HUDEP-2 (cell line): Measurements from ENCODE around the gene HHAT.

Source experiments
- DNase-seq, 76 experiments: peaks; one replicate each; lab custom pipeline; 2025; ENCODE audit not compliant: unreplicated experiment in 76 of 76; lab: John Stamatoyannopoulos, UW

The HHAT gene

DNA sequence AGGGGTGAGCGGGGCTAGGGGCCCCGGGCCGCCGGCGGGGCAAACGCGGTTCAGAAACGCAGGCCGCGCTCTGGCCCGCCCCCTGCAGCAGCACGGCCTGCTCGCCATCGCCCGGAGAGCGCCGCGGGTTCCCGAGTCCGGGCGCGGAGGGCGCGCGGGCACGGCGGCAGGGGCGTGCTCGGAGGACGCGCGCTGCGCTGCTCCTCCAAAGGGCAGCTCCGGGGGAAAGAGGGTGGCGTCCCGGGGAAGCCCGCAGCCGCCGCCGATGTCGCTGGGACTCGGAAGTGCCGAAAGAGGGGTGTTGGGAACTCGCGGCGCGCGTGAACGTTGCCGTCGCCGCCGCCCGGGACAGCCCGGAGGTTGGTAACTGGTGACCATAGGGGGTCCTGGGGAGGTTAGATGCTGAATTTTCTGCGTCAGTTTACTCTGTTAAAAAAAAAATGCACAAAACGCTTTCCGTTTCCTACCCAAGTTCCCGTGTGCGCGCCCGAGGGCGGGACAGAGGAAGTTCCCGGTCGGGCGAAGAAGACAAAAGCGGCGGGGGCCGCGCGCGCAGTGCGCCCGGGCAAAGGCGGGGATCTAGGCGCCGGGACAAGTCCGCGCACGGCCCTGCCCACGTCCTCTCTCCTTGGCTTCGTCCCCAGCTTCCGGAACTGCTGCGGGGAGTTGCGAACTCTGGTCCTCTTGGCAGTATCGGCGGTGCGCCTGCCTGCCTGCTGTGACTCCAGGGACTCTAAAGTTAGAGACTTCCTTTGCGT, at the start of gene HHAT:
TSS of gene HHAT (plus strand) at position 157 of the 758 bp plus-strand sequence. CDS start 20,074 bp downstream, outside the sequence.
- DNase-seq, result peak in 21 of 76 experiments; percentile 3 to 44 (median 13)

DNA sequence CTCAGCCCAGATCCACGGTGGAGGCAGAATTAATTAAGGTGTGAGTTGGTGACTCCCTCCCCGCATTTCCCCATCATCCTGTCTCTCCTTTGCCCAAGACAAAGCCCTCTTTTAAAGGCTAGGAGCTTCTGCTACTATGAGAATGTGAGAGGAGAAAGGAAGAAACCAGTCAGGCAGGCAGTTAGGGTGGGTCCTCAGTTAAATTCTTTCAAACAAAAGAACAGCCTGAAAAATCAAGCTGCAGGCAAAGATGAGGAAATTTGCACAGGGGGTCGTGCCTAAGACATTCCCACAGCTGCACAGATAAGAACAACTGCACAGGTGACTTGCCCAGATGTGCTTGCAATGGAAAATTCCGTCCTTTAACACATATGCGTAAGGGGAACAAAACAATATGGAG, 48.5 kb upstream of the HHAT start:
- DNase-seq, result no peak

DNA sequence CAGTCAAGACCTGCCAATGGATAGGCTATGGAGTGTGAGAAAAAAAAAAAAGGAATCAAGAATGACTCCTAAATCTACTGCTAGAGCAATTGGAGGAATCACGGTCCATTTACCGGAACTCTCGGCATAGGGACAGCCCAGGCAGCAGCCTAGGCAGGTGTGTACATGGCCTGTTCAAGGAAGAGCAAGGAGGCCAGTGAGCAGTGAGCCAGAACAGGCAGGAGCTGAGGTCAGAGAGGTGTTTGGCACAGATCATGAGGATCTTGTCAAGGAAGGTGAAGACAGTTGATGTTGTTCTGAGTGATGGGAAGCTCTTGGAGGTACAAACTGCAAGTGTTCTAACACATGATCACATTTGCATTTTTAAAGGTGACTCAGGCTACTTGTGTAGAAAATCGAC, 40.6 kb upstream of the HHAT start:
- DNase-seq, result no peak

DNA sequence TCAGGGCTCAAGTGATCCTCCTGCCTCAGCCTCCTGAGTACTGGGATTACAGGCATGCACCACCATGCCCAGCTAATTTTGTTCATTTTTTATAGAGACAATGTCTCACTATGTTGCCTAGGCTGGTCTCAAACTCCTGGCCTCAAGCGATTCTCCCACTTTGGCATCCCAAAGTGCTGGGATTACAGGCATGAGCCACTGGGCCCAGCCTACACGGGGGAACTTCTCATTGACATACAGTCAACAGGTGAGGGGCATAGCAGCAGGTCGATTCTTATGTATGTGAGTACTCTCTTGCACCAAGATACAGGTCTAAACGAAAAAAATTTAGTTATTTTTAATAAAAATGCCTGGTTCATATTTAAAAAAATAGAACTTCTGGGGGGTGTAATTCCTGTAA, 39.5 kb upstream of the HHAT start:
- no peak for DNase-seq

DNA sequence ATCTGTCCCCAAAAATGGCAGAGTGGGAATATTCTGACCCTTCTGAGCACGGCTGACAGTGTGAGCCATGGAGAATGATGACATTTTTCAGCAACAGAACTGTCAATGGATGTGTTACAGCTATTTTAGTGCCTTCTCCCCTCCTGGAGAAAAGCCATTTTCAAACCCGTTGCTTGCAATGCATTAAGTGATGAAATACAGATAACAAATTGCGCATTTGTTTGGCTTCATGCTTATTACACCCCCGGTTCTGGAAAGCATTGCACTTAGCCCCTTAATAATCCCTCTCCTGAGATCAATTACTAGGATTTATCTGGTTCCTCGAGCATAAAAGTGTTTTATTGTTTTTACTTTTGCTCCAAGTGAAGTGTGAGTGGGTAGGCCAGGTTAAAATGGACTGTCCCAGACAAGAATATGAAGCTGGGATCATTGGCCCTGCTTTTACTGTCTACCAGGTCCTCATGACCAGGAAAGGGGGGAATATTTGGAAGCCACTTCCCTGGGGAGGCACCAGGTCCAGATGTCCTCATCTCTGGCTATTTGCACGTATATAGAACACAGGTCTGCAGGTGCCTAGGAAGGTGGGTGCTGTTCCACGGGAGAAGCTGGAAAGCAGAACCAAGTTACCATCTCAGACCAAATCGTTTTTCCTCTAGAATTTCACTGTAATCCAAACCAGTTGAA, 37.5 kb upstream of the HHAT start:
- DNase-seq, result no peak

DNA sequence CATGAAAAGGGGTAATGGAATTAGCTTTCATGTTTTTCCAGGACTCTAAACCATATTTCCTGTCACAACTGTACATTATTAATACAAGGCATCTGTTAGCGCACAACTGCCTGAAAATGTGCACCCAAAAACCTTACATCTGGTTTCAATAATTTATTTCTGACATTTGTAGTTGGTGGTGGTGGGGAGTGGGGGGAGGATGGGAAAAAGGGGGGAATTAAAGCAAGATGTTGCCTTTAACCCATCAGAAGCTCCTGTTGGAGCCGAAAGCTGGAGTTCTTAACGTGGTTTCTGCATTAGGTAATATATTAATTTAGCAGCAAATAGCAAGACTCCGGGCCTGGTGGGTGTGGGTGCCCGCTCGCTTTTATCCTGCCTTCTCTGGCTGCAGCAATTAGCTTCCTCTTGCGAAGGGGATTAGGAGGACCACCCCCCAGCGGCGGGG, 36.9 kb upstream of the HHAT start:
- DNase-seq, result no peak

DNA sequence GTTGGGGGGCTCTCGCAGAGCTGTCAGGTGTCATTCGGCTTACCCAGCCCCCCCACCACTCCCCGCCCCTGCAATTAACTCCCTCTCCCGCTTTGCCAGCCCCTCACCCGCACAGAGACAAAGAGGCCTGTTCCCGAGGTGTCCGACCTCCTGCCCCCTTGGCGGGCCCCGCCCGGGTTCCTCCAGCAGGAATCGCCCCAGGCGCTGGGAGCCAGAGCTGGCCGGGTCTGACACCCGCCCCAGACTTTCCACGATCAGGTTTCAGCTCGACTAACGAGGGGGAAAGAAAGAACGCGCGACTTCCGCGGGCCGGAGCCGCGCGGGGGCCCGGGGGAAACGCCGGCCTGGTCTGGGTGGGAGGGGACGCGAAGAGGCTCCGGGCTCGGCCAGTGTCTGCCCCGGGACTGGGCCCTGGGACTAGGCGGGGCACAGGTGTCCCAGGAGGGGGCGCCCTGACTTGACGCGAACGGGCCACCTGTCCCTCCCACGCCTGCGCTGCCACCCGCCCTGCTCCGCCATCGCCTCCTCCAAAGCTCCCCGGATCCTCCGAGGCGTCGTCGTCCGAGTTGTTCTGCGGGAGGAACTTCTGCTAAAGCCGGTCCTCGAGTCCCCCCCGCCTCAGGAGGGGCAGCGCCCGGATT, 36.4 kb upstream of the HHAT start:
- DNase-seq, result no peak

DNA sequence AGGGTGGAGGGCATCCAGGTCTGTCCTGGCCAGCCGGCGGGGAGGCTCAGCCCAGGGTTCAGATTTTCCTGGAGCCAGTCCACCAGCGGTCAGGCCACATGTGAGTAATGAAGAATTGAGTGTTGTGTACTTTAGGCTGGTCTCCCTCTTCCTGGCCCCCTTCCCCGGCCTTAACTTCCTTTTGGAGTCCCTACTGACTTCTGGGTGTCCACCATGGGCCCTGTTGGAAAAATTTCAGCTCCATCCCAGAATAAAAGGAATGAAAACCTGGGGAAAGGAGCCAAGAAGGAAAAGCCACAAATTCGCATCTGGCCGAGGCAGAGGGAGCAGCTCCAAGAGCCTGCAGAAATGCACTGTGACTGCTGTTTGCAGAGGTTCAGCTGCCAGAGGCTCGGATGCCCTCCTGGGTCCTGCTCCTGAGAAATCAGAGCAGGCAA, 35.5 kb upstream of the HHAT start:
- DNase-seq, result no peak

DNA sequence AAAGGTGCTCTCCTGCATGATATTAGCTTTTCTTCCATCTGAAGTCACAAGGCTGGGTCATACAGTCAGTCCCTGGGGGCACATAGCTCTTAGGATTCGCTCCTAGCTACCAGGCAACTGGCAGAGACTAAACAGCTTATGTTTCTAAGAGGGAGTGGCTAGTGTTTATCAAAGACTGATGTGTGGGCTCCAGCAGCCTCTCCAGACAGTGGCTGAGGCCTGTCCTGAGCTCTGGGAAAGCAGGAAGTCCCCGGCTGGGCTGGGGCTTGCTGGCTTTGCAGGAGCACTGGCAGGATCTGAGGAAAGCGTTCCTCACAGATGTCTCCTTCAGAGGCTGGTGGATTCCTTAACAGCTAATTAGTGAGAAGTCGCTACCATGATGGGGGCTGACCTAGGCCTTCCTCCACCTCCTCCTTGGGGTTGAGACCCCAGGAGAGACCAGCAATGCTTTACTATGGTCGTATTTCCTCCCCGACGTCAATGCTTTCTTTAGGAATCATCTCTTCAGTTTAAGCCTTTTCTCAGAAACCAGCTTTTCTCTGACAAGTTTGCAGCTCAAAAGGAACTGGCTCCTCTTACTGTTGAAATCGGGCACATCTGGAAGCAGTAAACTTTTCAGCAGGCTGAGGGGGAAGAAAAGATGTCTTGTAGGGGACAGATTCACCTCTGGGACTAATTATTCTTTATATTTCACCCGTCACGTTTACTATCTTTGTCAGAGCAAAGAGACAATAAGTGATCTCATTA, 33.5 kb upstream of the HHAT start:
- DNase-seq, result no peak

DNA sequence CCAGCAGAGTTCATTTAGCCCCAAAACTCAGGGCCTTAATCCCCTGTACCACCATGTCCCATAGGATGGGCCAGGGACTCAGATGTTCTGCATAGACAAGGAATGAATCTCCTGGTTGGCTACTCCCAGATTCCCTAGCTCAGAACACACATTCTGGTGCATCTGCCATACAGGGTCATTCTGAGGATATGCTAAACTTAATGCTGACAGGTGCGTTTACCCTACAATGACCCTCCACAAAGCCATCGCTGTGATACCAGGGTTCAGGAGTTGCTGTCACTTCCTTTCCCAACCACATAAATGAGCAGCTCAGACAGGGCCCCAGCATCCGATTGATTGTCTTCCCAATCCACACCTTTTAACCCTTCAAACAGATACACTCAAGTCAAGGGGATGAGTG, 32.0 kb upstream of the HHAT start:
- no peak for DNase-seq

DNA sequence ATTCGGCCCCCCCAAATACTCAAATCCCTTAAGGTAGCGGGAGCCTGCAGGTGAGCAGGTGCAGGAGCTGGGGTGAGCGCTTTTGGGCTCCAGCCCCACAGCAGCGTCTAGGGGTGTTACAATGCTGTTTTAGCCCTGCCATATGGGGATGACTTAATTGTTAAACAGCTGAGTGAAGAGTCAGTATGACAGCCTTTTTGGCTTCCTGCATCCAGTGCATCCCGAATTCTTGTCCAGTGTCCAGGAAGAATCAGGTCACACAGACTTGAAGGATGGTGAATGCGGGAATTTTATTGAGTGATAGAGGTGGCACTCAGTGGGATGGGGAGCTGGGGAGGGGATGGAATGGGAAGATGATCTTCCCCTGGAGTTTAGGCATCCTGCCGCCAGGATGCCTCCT, 30.4 kb upstream of the HHAT start:
- no peak for DNase-seq

DNA sequence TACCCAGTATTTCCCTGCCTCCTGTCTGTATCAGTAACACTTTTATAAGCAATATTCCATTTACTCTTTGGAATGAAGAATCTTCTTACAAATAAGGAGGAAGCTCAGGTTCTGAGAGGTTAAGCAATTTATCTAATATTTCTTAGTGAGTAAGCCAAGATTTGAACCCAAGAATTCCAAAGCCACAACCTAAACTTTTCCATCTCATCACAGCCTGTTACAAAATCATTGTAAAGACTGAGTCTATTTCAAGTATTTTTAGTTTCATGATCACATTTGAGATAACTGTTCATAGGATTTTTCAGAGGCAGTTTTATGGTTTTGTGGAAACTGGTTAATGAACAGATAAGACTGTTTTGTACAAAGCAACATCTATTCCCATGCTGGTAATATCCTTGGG, 29.8 kb upstream of the HHAT start:
- no peak for DNase-seq

DNA sequence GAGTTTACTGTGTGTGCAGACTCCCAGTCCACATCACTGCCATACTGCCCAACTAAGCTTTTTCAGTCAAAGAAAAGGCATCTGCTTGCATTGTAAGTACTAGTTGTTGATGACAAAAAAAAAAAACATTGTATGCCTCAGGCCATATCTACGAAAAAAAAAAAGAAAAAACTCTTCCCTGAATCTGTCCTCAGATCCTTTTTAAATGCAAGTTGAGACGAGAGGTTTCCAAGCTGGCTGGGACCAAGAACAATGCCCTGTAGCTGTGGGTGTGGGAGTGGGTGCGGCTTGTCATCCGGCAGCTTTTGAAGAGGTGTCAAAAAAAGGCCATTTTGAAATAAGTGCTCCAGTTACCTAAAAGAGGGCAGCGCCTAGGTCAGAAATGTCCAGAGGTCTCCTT, 29.2 kb upstream of the HHAT start:
- no peak for DNase-seq

DNA sequence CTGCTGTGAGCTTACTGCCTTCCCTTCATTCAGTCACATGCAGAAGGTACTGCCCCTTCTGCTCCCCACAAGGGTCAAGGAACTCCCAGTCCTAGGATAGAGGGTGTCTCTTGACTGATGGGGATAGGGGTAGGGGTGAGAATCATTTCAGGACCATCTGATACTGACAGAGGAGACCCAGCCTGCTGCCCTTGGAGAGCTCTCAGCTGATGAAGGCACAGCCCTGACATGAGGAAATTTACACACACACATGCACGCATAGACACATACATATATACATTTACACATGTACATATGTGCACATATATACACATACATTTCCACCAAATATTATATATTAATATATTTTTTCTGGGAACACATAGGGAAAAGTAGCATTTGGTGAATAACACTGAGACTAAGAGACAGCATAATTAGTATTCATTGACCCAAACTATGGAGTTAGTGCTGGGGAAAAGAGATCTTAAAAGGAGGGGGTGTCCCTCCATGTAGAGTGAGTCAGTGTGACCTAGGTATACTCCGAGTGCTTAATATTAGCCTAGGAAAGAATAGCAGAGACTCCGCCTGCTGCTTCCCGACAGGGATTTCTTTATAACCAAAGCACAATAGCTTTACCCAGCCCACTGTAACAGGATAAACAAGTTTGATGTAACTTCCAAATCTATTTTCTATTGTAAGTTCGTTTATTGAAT, 27.6 kb upstream of the HHAT start:
- DNase-seq, result no peak

DNA sequence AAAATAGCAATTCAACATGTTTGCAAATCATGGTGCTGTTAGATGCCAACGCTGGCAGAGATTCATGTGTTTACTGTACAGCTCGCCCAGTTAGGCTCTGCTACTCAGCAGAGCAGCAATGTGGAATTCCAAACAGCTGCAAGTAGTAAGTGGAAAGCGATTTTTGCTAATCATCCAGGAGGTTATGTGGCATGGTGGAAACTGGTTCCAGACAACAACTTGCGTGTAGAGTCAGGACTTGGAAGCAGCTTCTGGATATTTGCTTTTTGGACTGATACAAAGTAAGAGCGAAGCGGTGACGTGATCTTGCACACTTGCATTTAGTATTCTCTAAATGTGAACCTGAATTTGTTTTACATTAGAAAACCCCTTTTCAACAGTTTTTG, 27.1 kb upstream of the HHAT start:
- no peak for DNase-seq

DNA sequence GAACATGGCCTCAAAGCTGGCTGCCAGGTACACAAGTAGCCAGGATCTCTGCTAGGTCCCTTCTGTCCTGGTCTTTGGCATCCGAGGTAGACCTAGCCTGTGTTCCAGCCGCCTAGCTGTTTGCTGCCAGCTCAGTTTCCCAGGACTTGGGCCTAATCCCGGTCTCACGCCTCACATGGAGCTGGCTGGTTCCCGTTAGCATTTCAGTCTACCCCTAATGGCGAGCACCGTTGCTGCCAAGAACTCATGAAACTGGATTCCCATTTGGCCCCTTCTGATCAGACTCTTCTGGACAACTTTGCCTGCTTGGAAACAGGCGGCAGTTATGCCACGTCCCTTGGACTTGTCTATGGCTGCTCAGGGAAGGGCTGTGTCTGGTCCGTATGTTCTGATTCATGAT, 26.2 kb upstream of the HHAT start:
- DNase-seq, result no peak

DNA sequence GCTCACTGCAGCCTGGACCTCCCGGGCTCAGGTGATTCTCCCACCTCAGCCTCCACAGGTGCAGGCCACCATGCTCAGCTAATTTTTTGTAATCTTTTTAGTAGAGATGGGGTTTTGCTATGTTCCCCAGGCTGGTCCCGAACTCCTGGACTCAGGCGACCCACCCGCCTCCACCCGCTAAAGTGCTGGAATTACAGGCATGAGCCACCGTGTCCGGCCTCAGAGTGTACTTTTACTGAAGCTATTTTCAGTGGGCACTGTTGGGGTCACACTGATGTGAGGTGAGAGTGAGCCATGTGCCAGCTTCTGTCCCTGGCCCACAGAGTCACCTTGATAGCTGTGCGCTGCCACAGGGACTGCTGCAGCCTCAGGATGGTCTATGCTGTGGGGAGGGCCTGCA, 25.3 kb upstream of the HHAT start:
- DNase-seq, result no peak

DNA sequence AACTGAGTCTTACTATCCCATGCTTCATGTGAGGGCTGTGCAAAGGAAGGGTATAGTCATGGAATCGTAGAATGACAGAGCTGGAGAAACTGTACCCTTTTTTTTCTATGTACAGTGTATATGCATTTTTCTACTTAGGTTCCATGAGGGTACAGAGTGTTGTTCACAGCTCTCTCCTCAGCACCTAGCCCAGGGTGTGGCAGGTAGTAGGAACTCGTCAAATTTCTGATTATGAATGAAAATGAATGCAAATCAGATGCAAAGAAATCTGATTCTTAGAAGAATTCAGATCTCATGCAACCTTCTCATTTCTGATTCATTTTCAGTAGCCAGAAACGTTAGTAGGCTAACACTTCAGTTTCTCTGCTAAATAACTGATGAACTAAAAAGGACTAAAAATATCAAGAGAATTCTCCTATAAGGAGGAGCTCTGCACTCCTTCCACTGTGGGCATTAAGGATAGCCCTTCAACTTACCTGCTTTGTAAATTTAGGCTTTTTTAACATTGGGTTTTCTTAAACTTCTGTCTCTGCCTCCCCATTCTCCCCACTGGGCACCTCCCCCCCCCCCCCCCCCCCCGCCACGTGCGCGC, 18.0 kb upstream of the HHAT start:
- DNase-seq, result no peak

DNA sequence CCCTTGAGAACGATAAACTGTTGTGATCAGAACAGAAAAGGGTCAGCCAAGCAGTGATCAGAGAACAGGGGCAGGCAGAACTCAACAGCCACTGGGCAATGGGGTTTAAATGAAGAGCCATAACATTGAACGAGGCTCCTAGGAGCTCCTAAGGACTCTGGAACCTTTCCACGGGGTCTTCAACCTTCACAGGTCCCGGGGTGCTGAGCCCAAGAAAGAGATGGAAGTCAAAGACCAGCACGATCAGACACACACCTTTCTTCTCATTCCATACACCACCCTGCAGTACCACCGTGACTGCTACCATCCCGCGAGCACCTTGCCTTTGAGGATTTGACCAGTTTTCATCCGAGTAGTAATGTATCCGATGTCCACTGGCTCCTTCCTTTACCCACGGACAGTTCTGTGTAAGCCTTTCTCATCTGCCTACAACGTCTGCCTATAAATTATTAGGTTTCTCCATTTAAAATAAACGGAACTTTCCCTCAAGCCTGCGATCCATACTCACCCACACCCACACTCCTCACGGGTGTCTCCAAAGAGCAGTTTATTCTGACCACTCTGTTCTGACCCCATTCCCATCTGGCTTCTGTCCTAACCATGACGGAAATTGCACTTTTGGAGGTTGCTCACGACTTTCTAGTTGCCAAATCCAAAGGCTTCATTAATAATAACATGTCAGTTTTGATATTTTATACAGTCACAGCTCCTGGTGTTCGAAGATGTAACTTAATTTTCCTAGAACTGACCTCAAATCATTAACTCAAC, 16.8 kb upstream of the HHAT start:
- no peak for DNase-seq
